HCT116 (cell line): ENCODE data around the gene DOCK1. TPM values are rescaled to one million over a fixed set of nuclear protein-coding genes. Genes with fewer than 3 reads are reported as not detected.

ENCODE experiments used
- ATAC-seq: fragments of 200-7000 bp; cut with Tn5 transposase; 2 replicates; pipeline ENCODE4 v1.9.1; 2020; ENCODE audit warnings: mild to moderate bottlenecking, moderate library complexity
- BruUV-seq: library from RNA; stranded (reverse); fragments of 400-500 nt; replicated peaks from 2 replicates; lab custom pipeline; 2021; lab: Mats Ljungman, UMichigan
- CTCF ChIA-PET: fragments of 300-600 bp; sonication (Branson Sonifier 250); formaldehyde crosslinking; loops from one replicate; lab custom pipeline; 2021; ENCODE audit warnings: antibody characterized with exemption; lab: Charles Lee
- POLR2A ChIA-PET: fragments of 300-600, 350-600 bp; sonication (Branson Sonifier 250); formaldehyde crosslinking; loops from one replicate; lab custom pipeline; 2021; ENCODE audit warnings: antibody characterized with exemption; lab: Charles Lee
- RAD21 ChIA-PET, 2 experiments: fragments of 300-600 bp; sonication (Branson Sonifier 250); formaldehyde crosslinking; loops; one replicate each; lab custom pipeline; 2023; ENCODE audit warnings: low total read pairs in 2 of 2; ENCODE audit not compliant: uncharacterized antibody in 2 of 2, unreplicated experiment in 2 of 2, low non-redundant PET in 1 of 2; lab: Charles Lee
- DNase-seq: peaks from one replicate; pipeline ENCODE4 v3.0.0-alpha.2; 2010; ENCODE audit warnings: low read depth, low spot score
- H2AFZ ChIP-seq: fragments of 200-600 bp; shearing (Covaris generic), sonication (generic); 2 replicates; pipeline ENCODE4 v1.6.1; 2017; ENCODE audit warnings: low read depth, mixed run types, mixed read lengths, antibody characterized with exemption, low read length; ENCODE audit not compliant: poor library complexity, severe bottlenecking
- H3K27ac ChIP-seq: 2 replicates; pipeline ENCODE4 v1.5.1; 2012; ENCODE audit warnings: low read depth, low read length
- H3K27me3 ChIP-seq: fragments of 200-600 bp; sonication (generic); 2 replicates; pipeline ENCODE4 v1.6.1; 2016; ENCODE audit warnings: mixed run types, low read length, mixed read lengths; ENCODE audit not compliant: insufficient read depth
- H3K36me3 ChIP-seq, 2 experiments: fragments of 200-500 bp in 1 of 2; fragments of 200-600 bp in 1 of 2; sonication (Bioruptor generic) in 1 of 2; sonication (generic) in 1 of 2; 2 replicates each; pipeline versions ENCODE4 v1.5.1 to v1.6.1; 2014 to 2016; ENCODE audit warnings: low read length in 2 of 2, inconsistent platforms in 1 of 2, mixed read lengths in 1 of 2, mixed run types in 1 of 2; ENCODE audit not compliant: insufficient read depth in 2 of 2, control insufficient read depth in 1 of 2
- H3K4me1 ChIP-seq, 2 experiments: fragments of 200-600 bp in 1 of 2; sonication (generic) in 1 of 2; 2 replicates each; pipeline versions ENCODE4 v1.5.1 to v1.6.1; 2012 to 2017; ENCODE audit warnings: low read length in 2 of 2, inconsistent platforms in 1 of 2, mild to moderate bottlenecking in 1 of 2, mixed read lengths in 1 of 2, mixed run types in 1 of 2, moderate library complexity in 1 of 2; ENCODE audit not compliant: insufficient read depth in 2 of 2, control insufficient read depth in 1 of 2
- H3K4me2 ChIP-seq: fragments of 200-600 bp; sonication (generic); 2 replicates; pipeline ENCODE4 v1.6.1; 2017; ENCODE audit warnings: mixed run types, low read length, mixed read lengths
- H3K4me3 ChIP-seq, 2 experiments: fragments of 200-600 bp in 1 of 2; sonication (generic) in 1 of 2; replicated peaks in 1 of 2; 2 replicates each; pipeline ENCODE4 v1.5.1; 2011 to 2016; ENCODE audit warnings: low read length in 2 of 2, control low read depth in 1 of 2, low read depth in 1 of 2, mild to moderate bottlenecking in 1 of 2, mixed read lengths in 1 of 2, mixed run types in 1 of 2
- H3K79me2 ChIP-seq: fragments of 200-600 bp; sonication (generic); 2 replicates; pipeline ENCODE4 v1.6.1; 2017; ENCODE audit warnings: mild to moderate bottlenecking, mixed run types, low read length, moderate library complexity, mixed read lengths; ENCODE audit not compliant: insufficient read depth
- H3K9ac ChIP-seq: fragments of 200-600 bp; sonication (generic); 2 replicates; pipeline ENCODE4 v1.6.1; 2016; ENCODE audit warnings: low read length, mixed read lengths
- H3K9me2 ChIP-seq: fragments of 200-600 bp; sonication (generic), shearing (Covaris generic); 2 replicates; pipeline ENCODE4 v1.6.1; 2017; ENCODE audit warnings: mixed run types, mild to moderate bottlenecking, moderate library complexity; ENCODE audit not compliant: insufficient read depth
- H3K9me3 ChIP-seq, 2 experiments: fragments of 200-500 bp in 1 of 2; fragments of 200-600 bp in 1 of 2; sonication (Bioruptor generic) in 1 of 2; sonication (generic) in 1 of 2; 2 replicates each; pipeline ENCODE4 v1.6.1; 2014 to 2017; ENCODE audit warnings: low read length in 2 of 2, mixed read lengths in 2 of 2, inconsistent platforms in 1 of 2, low read depth in 1 of 2, mild to moderate bottlenecking in 1 of 2, mixed run types in 1 of 2, moderate library complexity in 1 of 2; ENCODE audit not compliant: control insufficient read depth in 1 of 2, insufficient read depth in 1 of 2
- H4K20me1 ChIP-seq: fragments of 200-600 bp; sonication (generic), shearing (Covaris generic); 2 replicates; pipeline ENCODE4 v1.6.1; 2017; ENCODE audit warnings: mixed run types, mild to moderate bottlenecking, moderate library complexity; ENCODE audit not compliant: insufficient read depth
- CTCF ChIP-seq, 3 experiments: fragments of 200-600 bp in 1 of 3; sonication (generic) in 1 of 3; IDR thresholded peaks in 2 of 3; conservative IDR thresholded peaks in 1 of 3; 2 replicates each; pipeline ENCODE4 v1.5.1; 2012 to 2017; ENCODE audit warnings: low read depth in 2 of 3, low read length in 2 of 3, antibody characterized with exemption in 1 of 3, borderline replicate concordance in 1 of 3, control low read depth in 1 of 3, mild to moderate bottlenecking in 1 of 3, mixed read lengths in 1 of 3, mixed run types in 1 of 3, moderate library complexity in 1 of 3; ENCODE audit not compliant: insufficient read depth in 1 of 3
- EGR1 ChIP-seq: IDR thresholded peaks from 2 replicates; pipeline ENCODE4 v1.6.1; 2012; ENCODE audit warnings: low read depth
- ELF1 ChIP-seq: IDR thresholded peaks from 2 replicates; pipeline ENCODE4 v1.6.1; 2012; ENCODE audit warnings: low read depth, borderline replicate concordance
- FOSL1 ChIP-seq: IDR thresholded peaks from 2 replicates; pipeline ENCODE4 v1.6.1; 2012; ENCODE audit warnings: low read depth
- JUND ChIP-seq: IDR thresholded peaks from 2 replicates; pipeline ENCODE4 v1.6.1; 2012
- POLR2AphosphoS5 ChIP-seq: IDR thresholded peaks from 2 replicates; pipeline ENCODE4 v1.6.1; 2011; ENCODE audit warnings: mild to moderate bottlenecking, low read depth, low read length, moderate library complexity
- SP1 ChIP-seq: IDR thresholded peaks from 2 replicates; pipeline ENCODE4 v1.6.1; 2012; ENCODE audit warnings: low read depth
- TCF7L2 ChIP-seq: IDR thresholded peaks from 2 replicates; pipeline ENCODE4 v1.7.0; 2011; ENCODE audit warnings: borderline replicate concordance, inconsistent platforms; ENCODE audit not compliant: insufficient read depth, insufficient read length; ENCODE audit errors: extremely low read depth
- intact Hi-C: fragments of 100-400 bp; cut with micrococcal nuclease; formaldehyde crosslinking; loops from 2 replicates; pipeline ENCODE4 v1.10.0; 2022
- total RNA-seq: library from RNA; stranded (reverse); gene quantifications from one replicate; pipeline ENCODE4 v1.2.1, GENCODE V29; 2021; ENCODE audit not compliant: unreplicated experiment
- TF ChIP-seq, protein P1 (sequence below): IDR thresholded peaks from 2 replicates; pipeline ENCODE4 v1.6.1; 2012; ENCODE audit warnings: low read depth
- TF ChIP-seq, protein P2 (sequence below): IDR thresholded peaks from 2 replicates; pipeline ENCODE4 v1.6.1; 2012
- TF ChIP-seq, protein P3 (sequence below): IDR thresholded peaks from 2 replicates; pipeline ENCODE4 v1.6.1; 2012

Gene DOCK1
- total RNA-seq, 1 experiment from 2014 or later: 46.5 TPM

DNA sequence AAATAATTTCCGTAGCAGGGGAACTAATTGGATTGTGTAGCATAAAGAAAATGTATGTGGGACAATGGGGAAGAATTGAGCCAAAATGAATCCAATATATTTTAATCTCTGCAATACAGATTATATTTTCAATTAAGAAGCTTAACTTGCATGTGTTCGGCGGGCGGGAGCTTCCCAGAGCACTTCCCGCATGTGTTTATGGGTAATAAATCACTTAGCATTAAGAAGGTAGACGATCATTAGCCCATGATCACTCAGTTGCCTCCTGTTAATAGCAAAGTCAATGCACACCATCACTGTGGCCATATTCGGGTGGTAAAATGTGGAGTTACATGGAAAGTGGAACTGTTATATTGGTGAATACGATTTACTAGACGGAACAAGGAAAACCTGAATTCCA, 414.0 kb downstream of the DOCK1 start:
- no peak overlapping the region for H3K27ac ChIP-seq
- CTCF ChIA-PET: no interaction called here
- H3K36me3 ChIP-seq: no peaks in the 10 kb centered on the region
- no peaks in the 10 kb centered on the region for H3K9me3 ChIP-seq
- intact Hi-C loops: no loop called here
- no peaks in the 10 kb centered on the region for H3K27me3 ChIP-seq
- H3K4me1 ChIP-seq: no peaks in the 10 kb centered on the region
- no peak for DNase-seq
- H2AFZ ChIP-seq: no peak overlapping the region
- no peak for ATAC-seq
- POLR2A ChIA-PET: no interaction called here
- H3K9me2 ChIP-seq: no peaks in the 10 kb centered on the region
- H3K4me2 ChIP-seq: no peak overlapping the region
- no peaks in the 10 kb centered on the region for H4K20me1 ChIP-seq
- H3K79me2 ChIP-seq: no peaks in the 10 kb centered on the region
- BruUV-seq: no TSS peak
- RAD21 ChIA-PET: no interaction called here
- no peak for TF ChIP-seq EGR1
- TF ChIP-seq POLR2AphosphoS5: no peak
- TF ChIP-seq FOSL1: no peak
- TF ChIP-seq, protein P1, sequence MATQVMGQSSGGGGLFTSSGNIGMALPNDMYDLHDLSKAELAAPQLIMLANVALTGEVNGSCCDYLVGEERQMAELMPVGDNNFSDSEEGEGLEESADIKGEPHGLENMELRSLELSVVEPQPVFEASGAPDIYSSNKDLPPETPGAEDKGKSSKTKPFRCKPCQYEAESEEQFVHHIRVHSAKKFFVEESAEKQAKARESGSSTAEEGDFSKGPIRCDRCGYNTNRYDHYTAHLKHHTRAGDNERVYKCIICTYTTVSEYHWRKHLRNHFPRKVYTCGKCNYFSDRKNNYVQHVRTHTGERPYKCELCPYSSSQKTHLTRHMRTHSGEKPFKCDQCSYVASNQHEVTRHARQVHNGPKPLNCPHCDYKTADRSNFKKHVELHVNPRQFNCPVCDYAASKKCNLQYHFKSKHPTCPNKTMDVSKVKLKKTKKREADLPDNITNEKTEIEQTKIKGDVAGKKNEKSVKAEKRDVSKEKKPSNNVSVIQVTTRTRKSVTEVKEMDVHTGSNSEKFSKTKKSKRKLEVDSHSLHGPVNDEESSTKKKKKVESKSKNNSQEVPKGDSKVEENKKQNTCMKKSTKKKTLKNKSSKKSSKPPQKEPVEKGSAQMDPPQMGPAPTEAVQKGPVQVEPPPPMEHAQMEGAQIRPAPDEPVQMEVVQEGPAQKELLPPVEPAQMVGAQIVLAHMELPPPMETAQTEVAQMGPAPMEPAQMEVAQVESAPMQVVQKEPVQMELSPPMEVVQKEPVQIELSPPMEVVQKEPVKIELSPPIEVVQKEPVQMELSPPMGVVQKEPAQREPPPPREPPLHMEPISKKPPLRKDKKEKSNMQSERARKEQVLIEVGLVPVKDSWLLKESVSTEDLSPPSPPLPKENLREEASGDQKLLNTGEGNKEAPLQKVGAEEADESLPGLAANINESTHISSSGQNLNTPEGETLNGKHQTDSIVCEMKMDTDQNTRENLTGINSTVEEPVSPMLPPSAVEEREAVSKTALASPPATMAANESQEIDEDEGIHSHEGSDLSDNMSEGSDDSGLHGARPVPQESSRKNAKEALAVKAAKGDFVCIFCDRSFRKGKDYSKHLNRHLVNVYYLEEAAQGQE: no peak
- TF ChIP-seq, protein P2, sequence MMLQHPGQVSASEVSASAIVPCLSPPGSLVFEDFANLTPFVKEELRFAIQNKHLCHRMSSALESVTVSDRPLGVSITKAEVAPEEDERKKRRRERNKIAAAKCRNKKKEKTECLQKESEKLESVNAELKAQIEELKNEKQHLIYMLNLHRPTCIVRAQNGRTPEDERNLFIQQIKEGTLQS: no peak
- TF ChIP-seq SP1: no peak
- TF ChIP-seq, protein P3, sequence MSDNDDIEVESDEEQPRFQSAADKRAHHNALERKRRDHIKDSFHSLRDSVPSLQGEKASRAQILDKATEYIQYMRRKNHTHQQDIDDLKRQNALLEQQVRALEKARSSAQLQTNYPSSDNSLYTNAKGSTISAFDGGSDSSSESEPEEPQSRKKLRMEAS: no peak
- TF ChIP-seq JUND: no peak
- TF ChIP-seq CTCF (IDR thresholded peaks at IDR 0.05 in 2 of 3, conservative IDR thresholded peaks at IDR 0.05 in 1 of 3; ENCODE audit: borderline replicate concordance in 1 of 3, insufficient read depth in 1 of 3, low read depth in 2 of 3, low read length in 2 of 3): no peak
- no peak for TF ChIP-seq TCF7L2
- TF ChIP-seq ELF1: no peak
- H3K9ac ChIP-seq: no peak overlapping the region
- no peak overlapping the region for H3K4me3 ChIP-seq
